NK-92 (cell line): ENCODE measurements around the gene DALRD3.

ENCODE experiments used
- DNase-seq: peaks from one replicate; lab custom pipeline; 2025; ENCODE audit not compliant: unreplicated experiment; lab: John Stamatoyannopoulos, UW

DALRD3 gene, protein sequence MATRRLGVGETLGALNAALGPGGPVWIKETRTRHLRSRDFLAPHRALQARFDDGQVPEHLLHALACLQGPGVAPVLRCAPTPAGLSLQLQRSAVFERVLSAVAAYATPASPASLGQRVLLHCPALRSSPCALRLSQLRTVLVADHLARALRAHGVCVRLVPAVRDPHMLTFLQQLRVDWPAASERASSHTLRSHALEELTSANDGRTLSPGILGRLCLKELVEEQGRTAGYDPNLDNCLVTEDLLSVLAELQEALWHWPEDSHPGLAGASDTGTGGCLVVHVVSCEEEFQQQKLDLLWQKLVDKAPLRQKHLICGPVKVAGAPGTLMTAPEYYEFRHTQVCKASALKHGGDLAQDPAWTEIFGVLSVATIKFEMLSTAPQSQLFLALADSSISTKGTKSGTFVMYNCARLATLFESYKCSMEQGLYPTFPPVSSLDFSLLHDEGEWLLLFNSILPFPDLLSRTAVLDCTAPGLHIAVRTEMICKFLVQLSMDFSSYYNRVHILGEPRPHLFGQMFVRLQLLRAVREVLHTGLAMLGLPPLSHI

DNA sequence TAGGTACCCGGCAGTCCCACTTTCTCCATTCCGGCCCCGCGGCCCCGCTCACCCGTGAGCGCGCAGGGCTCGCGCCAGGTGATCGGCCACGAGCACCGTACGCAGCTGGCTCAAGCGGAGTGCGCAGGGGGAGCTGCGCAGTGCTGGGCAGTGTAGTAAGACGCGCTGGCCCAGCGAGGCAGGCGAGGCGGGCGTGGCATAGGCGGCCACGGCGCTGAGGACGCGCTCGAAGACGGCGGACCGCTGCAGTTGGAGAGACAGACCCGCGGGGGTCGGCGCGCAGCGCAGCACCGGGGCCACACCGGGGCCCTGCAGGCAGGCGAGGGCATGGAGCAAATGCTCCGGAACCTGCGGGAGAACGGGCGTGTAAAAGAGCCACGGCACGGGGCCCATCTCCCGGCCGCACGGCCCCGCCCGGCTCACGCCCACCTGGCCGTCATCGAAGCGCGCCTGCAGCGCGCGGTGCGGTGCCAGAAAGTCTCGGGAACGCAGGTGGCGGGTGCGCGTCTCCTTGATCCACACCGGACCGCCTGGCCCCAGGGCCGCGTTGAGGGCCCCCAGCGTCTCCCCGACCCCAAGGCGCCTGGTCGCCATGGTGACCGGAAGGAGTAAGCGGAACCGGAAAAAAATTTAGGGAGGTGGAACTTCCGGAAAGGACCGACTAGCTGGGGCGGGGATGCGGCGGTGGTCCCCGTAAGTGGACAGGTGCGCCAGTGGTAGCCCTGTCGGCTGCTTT, at the start of gene DALRD3:
TSS of gene DALRD3 (minus strand) at position 610 of the 736 bp plus-strand sequence. CDS start at position 594, 16 bp downstream.
- DNase-seq = no peak

DNA sequence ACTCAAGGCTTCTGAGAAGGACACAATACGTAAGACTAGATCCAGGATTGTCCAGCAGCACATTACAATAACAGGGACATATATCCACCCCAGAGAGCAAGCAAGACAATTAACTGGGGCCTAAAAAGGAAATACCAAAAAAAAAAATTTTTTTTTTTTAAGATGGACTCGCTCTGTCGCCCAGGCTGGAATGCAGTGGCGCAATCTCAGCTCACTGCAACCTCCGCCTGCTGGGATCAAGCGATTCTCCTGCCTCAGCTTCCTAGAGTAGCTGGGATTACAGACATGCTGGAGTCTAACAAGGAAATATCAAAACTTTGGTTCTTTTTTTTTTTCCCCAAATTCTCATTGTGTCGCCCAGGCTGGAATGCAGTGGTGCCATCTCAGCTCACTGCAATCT, 39.6 kb upstream of the DALRD3 start:
- no peak for DNase-seq

DNA sequence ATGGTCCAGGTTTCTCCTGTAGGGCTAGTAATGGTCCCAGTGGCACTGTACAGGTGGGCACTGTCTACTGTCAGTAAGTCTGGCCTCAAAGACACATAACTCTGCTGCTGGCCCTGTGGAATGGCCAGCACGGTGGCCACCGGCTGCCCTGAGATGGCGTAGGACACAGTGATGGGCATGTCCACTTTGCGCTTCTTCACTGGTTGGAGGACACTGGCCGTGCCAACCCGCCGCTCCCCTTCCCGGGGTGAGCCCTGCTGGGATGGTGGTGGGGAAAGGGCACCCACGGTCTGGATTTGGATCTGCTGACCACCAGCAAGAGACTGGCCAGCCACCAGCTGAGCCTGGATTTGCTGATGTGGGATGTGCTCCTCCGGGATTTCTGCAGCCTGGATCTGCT, 38.9 kb upstream of the DALRD3 start:
- no peak for DNase-seq

DNA sequence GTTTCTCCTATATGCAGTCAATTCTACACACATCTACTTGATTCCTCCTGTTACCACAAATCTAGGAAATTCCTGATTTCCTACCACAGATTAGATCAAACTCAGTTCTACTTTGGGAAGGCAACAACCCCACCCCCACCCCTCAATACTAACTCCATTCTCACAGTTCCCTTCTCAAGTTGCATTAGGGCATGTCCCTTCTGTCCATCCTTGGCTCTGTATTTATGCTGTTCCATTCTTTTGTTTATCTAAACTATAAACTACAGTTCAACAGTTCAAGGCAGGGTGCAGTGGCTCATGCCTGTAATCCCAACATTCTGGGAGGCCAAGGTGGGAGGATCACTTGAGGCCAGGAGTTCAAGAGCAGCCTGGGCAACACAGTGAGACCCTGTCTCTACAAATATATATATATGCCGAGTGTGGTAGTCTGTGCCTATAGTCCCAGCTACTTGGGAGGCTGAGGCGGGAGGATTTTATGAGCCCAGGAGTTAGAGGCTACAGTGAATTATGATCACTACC, 36.0 kb upstream of the DALRD3 start:
- DNase-seq = no peak

DNA sequence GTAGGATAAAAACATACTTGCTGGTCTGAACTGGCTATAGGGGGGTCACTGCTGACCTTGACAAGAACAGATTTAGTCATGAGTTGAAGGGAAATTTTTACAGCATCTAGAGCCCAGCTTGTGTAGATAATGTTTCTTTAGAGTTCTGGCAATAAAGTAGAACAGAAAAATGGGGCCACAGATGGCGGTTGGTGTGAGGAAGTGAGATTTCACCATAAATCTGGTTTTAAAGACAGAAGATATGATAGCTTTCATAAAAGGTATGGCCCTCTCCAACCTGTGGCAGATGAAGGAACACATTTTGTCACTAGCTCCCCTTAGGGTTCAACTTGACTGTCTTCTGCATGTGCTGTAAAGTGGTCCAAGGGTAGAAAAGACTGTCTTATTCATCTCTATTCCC, 35.2 kb upstream of the DALRD3 start:
- no peak for DNase-seq

DNA sequence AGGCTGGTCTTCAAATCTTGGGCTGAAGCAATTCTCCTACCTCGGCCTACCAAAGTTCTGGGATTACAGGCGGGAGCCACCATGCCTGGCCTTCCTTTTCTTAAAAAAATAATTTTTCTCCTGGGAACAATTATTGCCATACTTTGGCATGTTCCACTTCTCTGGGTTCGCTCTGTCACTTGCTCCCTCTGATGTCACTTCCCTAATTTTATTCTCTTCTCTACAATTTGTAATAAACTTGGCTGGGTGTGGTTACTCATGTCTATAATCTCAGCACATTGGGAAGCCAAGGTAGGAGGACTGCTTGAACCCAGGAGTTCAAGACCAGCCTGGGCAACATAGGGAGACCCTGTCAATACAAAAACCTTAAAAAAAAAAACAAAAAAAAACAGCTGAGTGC, 16.9 kb upstream of the DALRD3 start:
- DNase-seq = no peak

DNA sequence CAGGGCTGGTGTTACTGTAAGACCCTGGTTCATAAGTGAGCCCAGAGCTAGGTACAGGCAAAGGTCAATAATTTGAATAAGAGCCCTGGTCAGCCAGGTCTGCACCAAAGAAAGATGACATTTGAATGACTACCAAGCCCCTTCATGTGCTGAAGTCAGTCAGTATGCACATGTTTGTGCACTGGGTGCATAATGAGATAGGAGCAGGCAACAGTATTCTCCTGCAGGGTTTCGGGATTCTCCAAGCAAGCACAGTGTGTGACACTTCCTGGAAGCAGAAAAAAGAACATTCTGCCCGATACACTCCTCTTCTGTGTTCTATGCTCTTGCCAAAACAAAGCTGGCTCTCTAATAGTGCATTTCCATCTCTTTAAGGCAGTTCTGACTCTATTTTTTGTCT, 16.3 kb upstream of the DALRD3 start:
- no peak for DNase-seq

DNA sequence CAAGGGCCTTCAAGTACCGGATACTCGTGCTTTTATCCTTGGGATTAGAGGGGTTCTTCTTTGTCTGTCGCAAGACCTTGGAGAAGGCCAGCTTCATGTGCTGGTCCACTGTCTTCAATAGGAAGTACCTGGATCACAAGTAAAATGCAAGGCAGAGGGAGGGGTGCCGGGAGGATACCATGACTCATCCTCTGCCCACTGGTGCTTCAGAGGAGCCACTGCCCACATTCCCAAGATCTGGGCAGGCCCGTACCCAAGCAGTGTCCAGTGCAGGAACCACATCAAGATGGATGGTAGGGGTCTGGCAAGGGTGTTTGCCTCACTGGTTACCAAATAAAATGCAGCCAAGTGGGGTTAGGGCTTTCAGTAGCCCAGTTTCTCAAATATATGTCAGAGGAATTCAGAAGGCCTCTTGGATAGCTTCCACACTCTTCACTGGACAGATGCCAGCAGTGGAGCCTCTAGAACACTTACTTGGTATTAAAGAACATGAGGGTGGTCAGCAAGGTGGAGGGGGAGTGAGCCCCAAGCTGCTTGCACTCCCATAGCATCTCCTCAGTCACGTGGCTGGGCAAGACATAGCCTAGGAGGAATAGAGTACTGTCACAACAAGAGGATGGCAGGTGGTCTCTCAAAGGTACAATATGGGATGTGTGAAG, 14.4 kb upstream of the DALRD3 start:
- DNase-seq = no peak

DNA sequence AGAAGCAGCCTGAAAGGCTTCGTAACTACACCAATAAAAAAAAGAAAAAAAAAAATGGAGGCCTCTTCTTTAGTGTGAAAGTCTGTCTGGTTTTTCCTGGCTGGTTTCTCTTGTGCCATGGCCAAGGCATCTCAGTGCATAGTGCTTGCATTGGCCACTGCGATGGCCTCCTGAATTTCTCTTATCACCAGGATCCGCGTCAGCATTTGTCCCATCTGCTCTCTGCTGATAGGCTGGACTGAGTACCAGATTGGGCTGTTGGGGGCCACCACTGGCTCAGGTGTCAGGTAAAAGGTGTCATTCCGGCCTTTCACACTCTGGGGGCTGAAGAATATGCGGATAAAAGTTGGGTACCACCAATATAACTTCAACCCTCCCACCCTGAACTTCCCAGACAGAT, 11.9 kb upstream of the DALRD3 start:
- DNase-seq = no peak

DNA sequence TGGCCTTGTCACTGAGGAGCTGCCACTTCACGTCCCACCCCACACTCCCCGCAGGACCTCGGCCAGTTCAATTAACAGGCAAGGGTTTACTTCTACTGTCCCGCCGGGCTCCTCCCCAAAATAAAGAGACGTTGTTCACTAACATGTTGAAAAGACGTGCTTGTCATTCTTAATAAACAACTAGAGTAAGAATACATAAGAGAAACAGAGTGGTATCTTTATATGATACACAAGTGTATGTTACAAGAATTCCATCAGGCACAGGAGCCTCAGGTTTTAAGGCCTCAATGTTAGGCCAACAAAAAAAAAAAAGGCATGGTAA, 11.1 kb upstream of the DALRD3 start:
- no peak for DNase-seq

DNA sequence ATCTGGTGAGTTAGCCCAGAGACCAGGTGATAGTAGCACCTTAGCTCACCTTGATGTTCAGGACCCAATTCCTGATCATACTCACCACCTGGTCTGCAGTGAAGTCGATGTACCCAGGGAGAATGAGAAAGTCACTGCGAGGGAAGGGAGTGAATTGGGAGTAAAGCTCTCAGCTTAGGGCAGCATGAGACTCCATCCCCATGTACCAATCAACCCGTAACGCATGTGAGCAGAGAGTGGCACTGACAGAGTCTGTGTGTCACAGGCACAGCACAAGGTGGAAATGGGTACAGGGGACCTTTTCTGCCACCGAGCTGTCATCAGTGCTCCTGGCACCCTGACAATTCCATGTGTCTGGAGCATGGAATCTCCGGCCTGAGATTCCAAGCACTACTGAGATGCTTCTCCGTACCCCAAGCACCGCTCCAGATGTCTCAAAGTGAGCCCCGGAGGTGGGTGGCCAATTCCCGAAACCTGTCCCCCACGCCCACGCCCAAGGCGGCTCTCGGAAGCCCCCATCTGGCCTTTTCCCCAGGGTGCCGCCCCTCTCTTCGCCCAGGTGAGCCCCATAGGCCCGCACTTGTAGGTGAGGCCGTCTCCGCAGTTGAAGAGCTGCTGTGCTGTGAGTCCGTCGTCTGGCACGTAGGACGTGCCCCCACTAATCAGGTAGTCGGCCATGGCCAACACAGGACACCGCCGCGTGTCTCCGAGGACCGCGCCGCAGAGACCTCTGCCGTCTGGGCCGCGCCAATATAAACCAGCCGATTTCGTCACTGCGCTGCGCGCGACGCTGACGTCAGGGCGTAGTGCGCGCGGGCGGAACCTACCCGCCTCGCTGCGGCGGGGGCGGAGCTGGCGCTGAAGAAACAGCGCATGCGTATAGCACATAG, 10.5 kb upstream of the DALRD3 start, which contains the start of gene IMPDH2:
TSS of gene IMPDH2 (minus strand) at position 726 of the 890 bp plus-strand sequence. CDS start at position 678, 48 bp downstream.
- peak; percentile 66 for DNase-seq

DNA sequence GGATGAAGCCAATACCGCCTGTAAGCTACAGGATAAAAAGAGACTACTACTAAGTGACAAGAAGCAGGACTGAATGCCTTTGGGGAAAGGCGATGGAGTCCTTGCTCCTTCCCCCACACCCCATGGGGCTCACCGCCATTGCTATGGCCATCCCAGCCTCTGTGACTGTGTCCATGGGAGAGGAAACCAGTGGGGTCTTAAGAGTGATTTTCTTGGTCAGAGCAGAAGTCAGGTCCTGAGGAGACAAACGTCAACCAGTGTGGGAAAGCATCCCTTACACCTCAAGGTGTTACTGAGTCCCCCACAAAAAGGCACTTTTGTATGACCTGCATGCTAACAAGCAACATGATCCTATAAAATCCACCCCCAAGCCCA, 9.9 kb upstream of the DALRD3 start:
- DNase-seq = no peak

DNA sequence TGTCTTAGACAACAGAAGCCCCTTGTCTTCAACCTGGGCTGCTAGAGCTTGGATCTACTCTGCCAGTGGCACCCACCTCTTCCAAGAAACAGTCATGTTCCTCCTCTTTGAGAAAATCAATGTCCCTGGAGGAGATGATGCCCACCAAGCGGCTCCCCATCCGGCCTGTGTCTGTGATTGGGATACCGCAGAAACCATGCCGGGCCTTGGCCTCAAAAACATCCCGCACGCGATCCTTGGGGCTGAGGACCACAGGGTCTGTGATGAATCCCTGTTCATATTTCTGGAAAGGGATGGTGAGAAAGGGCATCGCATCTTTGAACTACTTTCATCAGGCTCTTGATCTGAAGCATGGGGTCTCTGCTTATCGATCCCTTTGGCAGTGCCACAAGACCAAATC, 9.3 kb upstream of the DALRD3 start:
- DNase-seq = no peak

DNA sequence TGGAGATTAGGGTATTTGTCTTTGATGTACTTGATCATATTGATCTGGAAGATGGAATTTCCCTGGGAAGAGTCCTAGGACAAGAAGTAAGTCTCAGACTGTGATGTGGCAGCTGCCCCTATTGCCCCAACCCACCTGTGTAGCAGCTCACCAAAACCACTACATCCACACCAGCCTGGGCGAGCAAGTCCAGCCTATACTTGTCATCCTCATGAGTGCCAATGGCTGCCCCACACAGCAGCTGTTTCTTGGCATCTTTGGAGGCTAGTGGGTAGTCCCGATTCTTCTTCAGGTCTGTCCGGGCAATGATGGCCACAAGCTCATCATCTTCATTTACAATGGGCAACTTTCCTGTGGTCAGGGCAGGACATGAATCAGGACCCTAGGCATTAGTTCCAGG, 8.2 kb upstream of the DALRD3 start:
- DNase-seq = no peak

DNA sequence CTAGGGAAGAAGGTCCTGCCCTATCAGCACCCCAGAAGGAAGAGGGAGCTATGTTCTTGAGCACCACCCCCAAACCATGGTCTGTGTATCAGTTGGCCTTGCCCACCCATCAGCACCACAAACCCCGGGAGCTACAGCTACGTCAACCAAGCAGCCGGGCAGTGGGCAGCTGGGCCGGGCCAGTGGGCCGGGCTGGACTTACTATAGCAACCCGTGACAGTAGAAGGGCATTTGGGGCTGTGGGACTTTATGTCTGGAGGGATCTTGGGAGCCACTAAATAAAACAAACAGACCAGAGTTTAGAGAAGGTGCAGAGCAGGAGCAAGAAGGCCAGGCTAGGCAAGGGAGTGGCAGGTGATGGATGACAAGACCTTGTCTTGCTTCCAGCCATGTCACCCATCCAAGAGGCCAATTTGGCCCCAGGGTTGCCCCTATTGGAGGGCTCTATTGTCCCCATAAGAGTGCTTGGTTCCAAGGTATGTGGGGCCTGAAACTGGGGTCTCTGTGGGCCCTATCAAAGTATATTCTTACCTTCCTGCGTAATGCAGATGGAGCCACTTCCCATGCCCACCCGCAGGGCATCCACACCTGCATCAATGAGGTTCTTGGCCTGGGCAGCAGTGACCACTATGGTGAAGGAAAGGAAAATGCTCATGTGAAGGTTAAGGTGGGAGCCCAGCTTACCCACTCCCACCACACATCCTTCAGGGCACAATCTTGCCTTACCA, 7.6 kb upstream of the DALRD3 start:
- DNase-seq = no peak

DNA sequence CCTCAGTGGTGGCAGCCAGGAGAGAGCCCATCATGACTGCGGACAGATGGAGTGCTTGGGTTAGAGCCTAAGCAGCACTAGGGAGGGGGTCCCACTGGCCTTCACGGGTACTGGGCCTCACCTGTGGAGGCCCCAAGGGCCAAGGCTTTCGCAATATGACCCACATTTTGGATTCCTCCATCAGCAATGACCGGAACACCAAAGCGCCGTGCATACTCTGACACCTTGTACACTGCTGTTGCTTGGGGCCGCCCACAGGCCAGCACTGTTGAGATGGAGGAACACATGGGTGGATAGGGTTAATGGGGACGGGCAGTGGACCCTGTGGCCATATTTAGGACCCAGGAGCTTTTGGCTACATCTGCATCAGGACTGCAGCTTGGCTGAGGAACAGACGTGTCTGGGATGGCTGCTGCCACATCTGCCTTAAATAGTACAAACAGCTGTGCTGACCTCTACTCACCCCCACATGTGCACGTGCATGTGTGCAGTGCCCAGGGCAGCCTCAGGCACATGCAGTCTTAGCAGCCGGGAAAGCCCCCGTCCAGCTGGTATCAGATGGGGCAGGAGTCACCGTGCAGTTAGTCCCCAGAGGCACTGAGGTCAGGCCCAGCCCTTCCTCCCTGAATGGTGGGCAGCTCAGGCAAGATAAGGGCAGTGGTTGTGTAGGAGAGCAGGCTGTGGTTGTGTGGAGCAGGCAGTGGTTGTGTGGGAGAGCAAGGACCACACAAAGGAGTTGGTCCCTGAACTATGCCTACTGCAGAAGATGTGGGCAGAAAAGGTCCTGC, 6.8 kb upstream of the DALRD3 start:
- no peak for DNase-seq

DNA sequence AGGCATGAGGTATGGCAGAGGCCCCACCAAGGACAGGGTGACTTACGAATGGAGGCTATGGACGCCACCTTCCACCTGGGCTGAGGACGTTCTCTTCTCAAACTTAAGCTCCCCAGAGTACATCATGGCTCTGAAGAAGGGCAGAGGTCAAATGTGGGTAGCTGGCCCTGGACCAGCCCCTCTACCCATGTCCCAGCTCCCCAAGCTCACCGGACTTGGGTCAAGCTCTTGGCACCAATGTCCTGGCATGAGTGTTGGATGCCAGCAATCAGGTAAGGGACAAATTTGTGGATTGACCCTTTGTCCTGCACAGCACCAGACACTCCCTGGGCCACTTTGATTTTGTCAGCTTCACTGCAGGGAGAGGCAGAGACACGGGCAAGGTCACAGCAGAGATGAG, 6.1 kb upstream of the DALRD3 start:
- DNase-seq = no peak

DNA sequence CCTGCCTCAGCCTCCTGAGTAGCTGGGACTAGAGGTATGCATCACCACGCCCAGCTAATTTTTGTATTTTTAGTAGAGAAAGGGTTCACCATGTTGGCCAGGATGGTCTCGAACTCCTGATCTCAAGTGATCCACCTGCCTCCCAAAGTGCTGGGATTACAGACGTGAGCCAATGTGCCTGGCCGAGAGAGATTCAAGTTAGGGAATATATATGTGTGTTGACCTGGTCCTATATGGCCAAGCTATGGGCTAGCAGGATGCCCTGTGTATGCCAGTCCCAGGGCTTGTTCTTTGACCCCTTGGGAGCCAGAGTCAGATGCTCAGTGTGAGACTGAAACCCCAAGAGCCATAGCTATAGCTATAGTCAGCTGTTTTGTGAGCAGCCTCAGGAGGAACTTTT, 5.4 kb upstream of the DALRD3 start:
- no peak for DNase-seq

DNA sequence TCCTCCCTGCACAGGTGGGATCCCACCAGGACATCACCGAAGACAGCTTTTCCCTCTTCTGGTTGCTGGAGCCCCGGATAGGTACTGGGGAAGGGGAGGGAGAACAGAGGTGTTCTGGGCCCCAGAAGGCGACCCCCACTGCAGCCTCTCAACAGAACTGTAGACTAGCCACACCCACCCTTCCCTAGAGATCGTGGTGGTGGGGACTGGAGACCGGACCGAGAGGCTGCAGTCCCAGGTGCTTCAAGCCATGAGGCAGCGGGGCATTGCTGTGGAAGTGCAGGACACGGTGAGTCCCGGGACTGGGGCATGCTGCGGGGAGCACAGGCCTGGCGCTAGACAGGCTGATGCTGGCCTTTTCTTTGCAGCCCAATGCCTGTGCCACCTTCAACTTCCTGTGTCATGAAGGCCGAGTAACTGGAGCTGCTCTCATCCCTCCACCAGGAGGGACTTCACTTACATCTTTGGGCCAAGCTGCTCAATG, 4.3 kb upstream of the DALRD3 start:
- no peak for DNase-seq
